Measurements from ENCODE around the gene TXNDC12.

The TXNDC12 gene

DNA sequence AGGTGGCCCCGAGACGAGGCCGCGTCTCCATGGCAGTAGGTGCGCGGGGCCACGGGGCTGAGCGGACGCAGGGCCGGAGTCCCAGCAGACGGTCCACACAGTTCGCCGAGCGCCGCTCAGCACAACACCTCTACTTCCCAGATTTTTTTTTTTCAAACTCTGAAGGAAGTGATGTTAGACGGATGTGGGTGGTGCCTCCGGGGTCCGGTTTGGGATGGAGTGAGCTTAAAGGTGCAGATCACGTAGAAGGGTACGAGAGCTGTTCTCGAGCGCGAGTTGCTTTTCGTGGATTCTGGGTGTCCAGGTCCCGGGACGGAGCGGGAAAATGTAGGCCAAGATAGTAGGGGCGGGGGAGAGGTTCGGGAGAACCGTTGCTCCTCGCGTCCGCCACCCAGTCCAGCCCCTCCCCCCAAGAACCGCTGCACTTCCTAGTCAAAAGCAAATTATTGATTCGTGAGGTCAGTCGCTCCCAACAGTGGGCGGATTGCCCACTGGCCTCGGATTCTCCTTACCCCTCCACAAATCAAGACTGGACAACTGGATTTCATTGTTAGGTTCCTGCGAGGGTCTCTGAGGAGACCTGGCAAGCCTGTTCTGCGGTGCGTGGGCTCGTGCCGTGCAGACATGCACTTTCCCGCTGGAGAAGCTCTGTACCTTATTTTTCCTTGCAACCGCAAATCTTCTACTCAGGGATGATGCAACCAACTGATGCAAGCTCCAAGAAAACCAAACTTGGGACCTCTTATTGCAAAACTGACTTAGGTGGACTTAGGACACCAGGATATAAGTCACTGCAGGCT is at the start of gene TXNDC12 (continued):
- TF ChIP-seq, protein P1, sequence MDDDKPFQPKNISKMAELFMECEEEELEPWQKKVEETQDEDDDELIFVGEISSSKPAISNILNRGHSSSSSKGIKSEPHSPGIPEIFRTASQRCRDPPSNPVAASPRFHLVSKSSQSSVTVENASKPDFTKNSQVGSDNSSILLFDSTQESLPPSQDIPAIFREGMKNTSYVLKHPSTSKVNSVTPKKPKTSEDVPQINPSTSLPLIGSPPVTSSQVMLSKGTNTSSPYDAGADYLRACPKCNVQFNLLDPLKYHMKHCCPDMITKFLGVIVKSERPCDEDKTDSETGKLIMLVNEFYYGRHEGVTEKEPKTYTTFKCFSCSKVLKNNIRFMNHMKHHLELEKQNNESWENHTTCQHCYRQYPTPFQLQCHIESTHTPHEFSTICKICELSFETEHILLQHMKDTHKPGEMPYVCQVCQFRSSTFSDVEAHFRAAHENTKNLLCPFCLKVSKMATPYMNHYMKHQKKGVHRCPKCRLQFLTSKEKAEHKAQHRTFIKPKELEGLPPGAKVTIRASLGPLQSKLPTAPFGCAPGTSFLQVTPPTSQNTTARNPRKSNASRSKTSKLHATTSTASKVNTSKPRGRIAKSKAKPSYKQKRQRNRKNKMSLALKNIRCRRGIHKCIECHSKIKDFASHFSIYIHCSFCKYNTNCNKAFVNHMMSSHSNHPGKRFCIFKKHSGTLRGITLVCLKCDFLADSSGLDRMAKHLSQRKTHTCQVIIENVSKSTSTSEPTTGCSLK (tag by site-specific recombination; IDR thresholded peaks at IDR 0.05) = no peak
- TF ChIP-seq ZNF211 (tag by site-specific recombination; IDR thresholded peaks at IDR 0.05; ENCODE audit: low read depth) (no peak), SP2 (tag by site-specific recombination; IDR thresholded peaks at IDR 0.05) (peak; percentile 87), IKZF3 (tag by site-specific recombination; IDR thresholded peaks at IDR 0.05) (peak; percentile 88), ZNF501 (tag by site-specific recombination; IDR thresholded peaks at IDR 0.05) (0 out of 2 replicates have a peak, but pooled peaks have one; percentile 57), ZNF560 (tag by site-specific recombination; IDR thresholded peaks at IDR 0.05; ENCODE audit: borderline replicate concordance) (no peak), ZNF707 (tag by site-specific recombination; IDR thresholded peaks at IDR 0.05) (no peak), ZNF677 (tag by site-specific recombination; IDR thresholded peaks at IDR 0.05) (no peak), ZBTB21 (tag by site-specific recombination; IDR thresholded peaks at IDR 0.05) (peak; percentile 30), ZNF133 (tag by site-specific recombination; IDR thresholded peaks at IDR 0.05) (no peak), ZNF394 (tag by site-specific recombination; IDR thresholded peaks at IDR 0.05; ENCODE audit: borderline replicate concordance) (peak; percentile 72; the same call in 1 of the 2 replicates), MYNN (tag by site-specific recombination; IDR thresholded peaks at IDR 0.05; ENCODE audit: borderline replicate concordance) (0 out of 2 replicates have a peak, but pooled peaks have one; percentile 12), ZNF555 (tag by site-specific recombination; conservative IDR thresholded peaks at IDR 0.05) (no peak), REPIN1 (tag by site-specific recombination; IDR thresholded peaks at IDR 0.05; ENCODE audit: low read depth) (peak; percentile 55; the same call in 1 of the 2 replicates), ZNF561 (tag by site-specific recombination; IDR thresholded peaks at IDR 0.05; ENCODE audit: borderline replicate concordance) (peak; percentile 12; the same call in 1 of the 2 replicates), ZNF629 (tag by site-specific recombination; IDR thresholded peaks at IDR 0.05) (peak; percentile 86), ZNF510 (tag by site-specific recombination; IDR thresholded peaks at IDR 0.05; ENCODE audit: insufficient replicate concordance) (no peak), ZNF37A (tag by site-specific recombination; IDR thresholded peaks at IDR 0.05) (no peak), ZNF658 (tag by site-specific recombination; IDR thresholded peaks at IDR 0.05) (no peak), SCRT1 (tag by site-specific recombination; IDR thresholded peaks at IDR 0.05; ENCODE audit: borderline replicate concordance) (peak; percentile 83; the same call in 1 of the 2 replicates), ZFHX2 (tag by site-specific recombination; conservative IDR thresholded peaks at IDR 0.05) (peak; percentile 85), ZNF623 (tag by site-specific recombination; IDR thresholded peaks at IDR 0.05) (0 out of 2 replicates have a peak, but pooled peaks have one; percentile 11), ZNF433 (tag by site-specific recombination; IDR thresholded peaks at IDR 0.05; ENCODE audit: low read depth) (no peak), ZNF19 (tag by site-specific recombination; IDR thresholded peaks at IDR 0.05; ENCODE audit: low read depth) (0 out of 2 replicates have a peak, but pooled peaks have one; percentile 6)
- TF ChIP-seq, protein P2, sequence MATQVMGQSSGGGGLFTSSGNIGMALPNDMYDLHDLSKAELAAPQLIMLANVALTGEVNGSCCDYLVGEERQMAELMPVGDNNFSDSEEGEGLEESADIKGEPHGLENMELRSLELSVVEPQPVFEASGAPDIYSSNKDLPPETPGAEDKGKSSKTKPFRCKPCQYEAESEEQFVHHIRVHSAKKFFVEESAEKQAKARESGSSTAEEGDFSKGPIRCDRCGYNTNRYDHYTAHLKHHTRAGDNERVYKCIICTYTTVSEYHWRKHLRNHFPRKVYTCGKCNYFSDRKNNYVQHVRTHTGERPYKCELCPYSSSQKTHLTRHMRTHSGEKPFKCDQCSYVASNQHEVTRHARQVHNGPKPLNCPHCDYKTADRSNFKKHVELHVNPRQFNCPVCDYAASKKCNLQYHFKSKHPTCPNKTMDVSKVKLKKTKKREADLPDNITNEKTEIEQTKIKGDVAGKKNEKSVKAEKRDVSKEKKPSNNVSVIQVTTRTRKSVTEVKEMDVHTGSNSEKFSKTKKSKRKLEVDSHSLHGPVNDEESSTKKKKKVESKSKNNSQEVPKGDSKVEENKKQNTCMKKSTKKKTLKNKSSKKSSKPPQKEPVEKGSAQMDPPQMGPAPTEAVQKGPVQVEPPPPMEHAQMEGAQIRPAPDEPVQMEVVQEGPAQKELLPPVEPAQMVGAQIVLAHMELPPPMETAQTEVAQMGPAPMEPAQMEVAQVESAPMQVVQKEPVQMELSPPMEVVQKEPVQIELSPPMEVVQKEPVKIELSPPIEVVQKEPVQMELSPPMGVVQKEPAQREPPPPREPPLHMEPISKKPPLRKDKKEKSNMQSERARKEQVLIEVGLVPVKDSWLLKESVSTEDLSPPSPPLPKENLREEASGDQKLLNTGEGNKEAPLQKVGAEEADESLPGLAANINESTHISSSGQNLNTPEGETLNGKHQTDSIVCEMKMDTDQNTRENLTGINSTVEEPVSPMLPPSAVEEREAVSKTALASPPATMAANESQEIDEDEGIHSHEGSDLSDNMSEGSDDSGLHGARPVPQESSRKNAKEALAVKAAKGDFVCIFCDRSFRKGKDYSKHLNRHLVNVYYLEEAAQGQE (tag by site-specific recombination; IDR thresholded peaks at IDR 0.05) = no peak
- TF ChIP-seq, protein P3, sequence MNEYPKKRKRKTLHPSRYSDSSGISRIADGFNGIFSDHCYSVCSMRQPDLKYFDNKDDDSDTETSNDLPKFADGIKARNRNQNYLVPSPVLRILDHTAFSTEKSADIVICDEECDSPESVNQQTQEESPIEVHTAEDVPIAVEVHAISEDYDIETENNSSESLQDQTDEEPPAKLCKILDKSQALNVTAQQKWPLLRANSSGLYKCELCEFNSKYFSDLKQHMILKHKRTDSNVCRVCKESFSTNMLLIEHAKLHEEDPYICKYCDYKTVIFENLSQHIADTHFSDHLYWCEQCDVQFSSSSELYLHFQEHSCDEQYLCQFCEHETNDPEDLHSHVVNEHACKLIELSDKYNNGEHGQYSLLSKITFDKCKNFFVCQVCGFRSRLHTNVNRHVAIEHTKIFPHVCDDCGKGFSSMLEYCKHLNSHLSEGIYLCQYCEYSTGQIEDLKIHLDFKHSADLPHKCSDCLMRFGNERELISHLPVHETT (tag by site-specific recombination; IDR thresholded peaks at IDR 0.05) = no peak; the same call in 1 of the 2 replicates
- TF ChIP-seq, protein P4, sequence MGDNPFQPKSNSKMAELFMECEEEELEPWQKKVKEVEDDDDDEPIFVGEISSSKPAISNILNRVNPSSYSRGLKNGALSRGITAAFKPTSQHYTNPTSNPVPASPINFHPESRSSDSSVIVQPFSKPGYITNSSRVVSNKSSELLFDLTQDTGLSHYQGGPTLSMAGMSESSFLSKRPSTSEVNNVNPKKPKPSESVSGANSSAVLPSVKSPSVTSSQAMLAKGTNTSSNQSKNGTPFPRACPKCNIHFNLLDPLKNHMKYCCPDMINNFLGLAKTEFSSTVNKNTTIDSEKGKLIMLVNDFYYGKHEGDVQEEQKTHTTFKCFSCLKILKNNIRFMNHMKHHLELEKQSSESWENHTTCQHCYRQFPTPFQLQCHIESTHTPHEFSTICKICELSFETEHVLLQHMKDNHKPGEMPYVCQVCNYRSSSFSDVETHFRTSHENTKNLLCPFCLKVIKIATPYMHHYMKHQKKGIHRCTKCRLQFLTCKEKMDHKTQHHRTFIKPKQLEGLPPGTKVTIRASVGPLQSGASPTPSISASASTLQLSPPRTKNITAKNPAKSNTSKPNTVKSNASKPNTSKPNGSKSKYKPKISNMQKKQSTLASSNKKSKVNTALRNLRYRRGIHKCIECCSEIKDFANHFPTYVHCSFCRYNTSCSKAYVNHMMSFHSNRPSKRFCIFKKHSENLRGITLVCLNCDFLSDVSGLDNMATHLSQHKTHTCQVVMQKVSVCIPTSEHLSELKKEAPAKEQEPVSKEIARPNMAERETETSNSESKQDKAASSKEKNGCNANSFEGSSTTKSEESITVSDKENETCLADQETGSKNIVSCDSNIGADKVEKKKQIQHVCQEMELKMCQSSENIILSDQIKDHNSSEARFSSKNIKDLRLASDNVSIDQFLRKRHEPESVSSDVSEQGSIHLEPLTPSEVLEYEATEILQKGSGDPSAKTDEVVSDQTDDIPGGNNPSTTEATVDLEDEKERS (tag by site-specific recombination; IDR thresholded peaks at IDR 0.05) = no peak
- TF ChIP-seq, protein P5, sequence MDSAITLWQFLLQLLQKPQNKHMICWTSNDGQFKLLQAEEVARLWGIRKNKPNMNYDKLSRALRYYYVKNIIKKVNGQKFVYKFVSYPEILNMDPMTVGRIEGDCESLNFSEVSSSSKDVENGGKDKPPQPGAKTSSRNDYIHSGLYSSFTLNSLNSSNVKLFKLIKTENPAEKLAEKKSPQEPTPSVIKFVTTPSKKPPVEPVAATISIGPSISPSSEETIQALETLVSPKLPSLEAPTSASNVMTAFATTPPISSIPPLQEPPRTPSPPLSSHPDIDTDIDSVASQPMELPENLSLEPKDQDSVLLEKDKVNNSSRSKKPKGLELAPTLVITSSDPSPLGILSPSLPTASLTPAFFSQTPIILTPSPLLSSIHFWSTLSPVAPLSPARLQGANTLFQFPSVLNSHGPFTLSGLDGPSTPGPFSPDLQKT (IDR thresholded peaks at IDR 0.05; ENCODE audit: borderline replicate concordance, low read depth, low read length) = no peak
